HG03025 (cell line): ENCODE results near the gene NAV2.

Experiments used
- ATAC-seq: cut with Tn5 transposase; IDR thresholded peaks from one replicate; pipeline ENCODE4 v1.9.1; 2021; ENCODE audit warnings: mild to moderate bottlenecking, moderate library complexity; ENCODE audit not compliant: unreplicated experiment, low FRiP score

The NAV2 gene

DNA sequence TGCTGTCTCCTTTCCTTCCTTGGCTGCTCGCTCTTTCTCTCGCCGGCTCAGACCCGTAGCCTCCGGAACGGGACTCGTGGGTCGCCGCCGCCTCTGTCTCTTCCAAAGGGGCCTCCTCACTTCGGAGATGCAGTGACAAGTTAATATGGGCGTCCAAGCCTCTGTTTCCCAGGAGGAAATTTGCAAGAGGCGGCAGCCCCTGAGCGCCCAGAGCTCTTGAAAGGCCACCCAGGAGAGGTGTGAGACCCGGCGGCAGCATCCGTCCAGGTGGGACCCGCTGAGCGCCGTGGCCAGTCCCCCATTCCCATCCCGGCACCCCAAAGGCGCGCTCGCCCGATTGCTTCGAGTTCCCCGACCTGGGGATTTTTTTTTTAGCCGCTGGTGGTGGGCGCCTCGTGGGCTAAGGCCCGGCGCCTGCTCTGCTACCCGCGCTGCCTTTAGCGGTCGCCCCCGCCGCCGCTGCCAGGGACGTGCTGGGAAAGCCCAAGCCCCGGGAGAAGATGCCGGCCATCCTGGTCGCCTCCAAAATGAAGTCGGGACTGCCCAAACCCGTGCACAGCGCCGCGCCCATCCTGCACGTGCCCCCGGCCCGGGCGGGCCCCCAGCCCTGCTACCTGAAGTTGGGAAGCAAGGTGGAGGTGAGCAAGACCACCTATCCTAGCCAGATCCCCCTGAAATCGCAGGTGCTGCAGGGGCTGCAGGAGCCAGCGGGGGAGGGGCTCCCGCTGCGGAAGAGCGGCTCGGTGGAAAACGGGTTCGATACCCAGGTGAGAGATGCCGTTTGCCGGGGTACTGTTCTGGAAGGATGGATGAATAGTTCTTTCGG lies 772 bp downstream of the NAV2 start:
- peak; percentile 10 for ATAC-seq

- no peak for ATAC-seq
Observed at GRCh38 chr11:19714022-19714386, 1.4 kb downstream of the NAV2 start.

GRCh38 chr11:19714387-19715363 lies 2.0 kb downstream of the NAV2 start:
- no peak for ATAC-seq

GRCh38 chr11:19715373-19715772 lies 2.7 kb downstream of the NAV2 start:
- no peak for ATAC-seq

DNA sequence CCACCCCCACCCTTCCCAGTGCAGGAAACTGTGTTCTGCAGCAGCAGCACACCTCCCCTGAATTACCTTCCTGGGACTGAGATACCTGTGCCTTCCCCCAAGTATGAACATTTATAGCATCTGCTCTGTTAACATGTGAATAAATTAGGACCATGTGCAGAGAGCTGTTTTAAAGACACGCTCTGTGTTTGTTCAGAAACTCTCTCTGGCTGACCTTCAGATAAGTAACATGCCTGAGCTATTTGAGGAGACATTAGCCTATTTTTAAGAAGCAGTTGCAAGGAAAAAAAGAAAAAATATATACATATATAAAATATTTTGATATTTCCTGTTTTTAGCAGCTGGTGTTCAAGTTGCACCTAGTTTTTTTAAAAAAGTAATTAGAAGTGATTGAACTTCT lies 5.4 kb downstream of the NAV2 start:
- ATAC-seq: no peak

- no peak for ATAC-seq
Observed at GRCh38 chr11:19718951-19719350, 6.3 kb downstream of the NAV2 start.

DNA sequence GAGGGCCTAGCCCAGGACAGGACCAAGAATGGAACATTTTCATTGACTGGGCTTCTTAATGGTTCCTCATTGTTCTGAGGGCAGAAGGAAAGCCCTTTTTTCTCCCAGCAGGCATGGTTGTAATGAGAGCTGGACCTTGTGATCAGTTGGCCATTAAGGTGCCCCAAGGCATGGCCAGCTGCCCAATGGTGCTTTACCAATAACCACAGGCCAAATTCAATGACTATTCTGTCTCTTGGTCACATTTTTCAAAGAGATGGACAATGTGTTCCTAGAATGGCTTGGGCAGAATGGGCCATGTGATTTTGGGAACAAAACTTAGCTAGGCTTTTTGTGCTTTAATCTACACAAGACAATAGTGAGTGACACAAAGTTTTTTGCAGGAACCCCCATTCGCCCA lies 7.3 kb downstream of the NAV2 start:
- no peak for ATAC-seq

- ATAC-seq: no peak
Observed at GRCh38 chr11:19721176-19721575, 8.5 kb downstream of the NAV2 start.

- no peak for ATAC-seq
Observed at GRCh38 chr11:19722702-19723101, 10.1 kb downstream of the NAV2 start.

GRCh38 chr11:19723572-19724342 lies 11.1 kb downstream of the NAV2 start:
- no peak for ATAC-seq

DNA sequence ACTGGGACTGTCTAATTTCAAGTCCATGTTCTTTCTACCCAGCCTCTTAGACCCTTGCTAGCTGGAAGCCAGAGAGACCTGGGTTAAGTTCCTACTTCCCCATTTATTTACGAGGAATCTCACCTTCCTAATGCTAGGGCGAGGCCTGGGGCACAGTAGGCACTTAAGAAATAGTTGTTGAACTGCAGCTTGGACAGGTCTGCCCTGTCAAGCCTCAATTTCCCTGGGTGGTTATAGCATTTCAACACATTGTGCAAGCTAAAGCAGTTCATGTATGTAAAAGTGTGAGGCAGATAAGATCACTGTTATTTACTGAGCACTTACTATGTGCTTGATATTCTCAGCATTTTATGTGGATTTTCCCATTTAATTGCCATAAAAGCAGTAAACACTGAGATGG lies 12.1 kb downstream of the NAV2 start:
- ATAC-seq: no peak

DNA sequence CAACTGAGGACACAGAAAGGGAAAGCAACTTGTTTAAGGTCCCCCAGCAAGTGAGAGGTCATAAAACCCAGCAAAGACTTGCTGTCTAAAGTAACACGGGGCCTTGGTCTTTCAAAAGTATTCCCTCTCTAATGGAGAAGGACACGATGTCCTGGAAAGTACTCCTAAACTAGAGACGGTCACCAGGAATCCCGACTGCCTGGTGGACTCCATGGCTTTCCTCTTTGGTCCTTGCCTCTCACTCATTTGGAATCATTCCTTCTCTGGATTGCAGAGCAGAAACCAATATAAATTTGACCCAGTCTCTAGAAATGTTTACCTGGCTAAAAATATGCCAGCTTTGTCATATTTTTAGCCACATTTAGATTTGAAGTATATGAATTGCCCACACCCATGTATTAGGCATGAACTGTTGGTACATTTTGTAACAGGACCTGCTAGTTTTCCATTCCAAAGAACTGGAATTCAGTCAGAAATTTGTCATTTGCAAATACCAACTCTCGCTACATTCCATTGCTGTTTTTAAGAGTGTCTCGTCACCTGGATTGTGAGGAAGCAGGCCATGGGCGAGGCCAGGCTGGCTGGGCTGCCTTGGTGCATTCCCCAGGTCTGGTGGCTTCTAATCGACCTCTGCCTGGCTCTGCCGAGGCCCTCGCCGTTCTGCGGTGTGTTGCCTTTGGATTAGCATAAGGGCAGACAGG lies 12.9 kb downstream of the NAV2 start:
- no peak for ATAC-seq

DNA sequence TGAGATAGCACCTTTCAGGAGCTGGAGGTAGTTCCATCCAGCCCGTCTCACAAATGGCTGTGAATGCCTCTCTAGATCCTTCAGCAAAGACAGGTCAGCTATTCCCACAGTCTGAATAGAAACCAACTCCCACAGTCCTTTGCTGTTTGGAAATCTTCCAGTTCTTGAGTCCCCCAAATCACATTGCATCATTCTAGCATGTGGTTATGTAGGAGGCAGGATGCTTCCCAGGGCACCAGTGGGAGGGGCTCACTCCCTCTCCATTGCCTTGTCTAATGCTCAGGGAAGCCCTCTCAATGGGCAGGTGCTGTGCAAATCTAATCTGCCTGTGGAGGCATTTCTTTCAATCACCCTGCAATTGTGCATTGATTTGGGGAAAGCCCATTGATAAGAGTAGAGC lies 14.6 kb downstream of the NAV2 start:
- no peak for ATAC-seq

GRCh38 chr11:19728436-19728835 lies 15.8 kb downstream of the NAV2 start:
- ATAC-seq: no peak

DNA sequence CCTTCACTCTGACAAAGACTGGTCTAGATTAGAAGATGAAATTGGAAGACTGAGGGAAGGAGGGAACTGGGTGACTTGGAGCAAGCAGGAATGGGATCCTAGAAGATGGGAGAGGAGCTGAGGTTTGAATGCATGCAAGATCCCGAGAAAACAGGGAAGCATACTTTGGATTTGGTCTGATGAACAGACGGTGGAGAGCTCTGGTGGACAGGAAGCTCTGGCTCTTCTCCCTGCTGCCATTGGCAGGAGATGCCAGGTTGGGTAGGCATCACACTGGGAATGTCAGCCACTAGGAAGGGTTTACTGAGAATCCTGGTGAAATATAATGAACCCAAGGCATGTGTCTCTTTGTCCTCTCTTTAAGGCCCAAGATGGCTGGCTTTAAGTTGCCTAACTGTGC lies 16.5 kb downstream of the NAV2 start:
- ATAC-seq: no peak

DNA sequence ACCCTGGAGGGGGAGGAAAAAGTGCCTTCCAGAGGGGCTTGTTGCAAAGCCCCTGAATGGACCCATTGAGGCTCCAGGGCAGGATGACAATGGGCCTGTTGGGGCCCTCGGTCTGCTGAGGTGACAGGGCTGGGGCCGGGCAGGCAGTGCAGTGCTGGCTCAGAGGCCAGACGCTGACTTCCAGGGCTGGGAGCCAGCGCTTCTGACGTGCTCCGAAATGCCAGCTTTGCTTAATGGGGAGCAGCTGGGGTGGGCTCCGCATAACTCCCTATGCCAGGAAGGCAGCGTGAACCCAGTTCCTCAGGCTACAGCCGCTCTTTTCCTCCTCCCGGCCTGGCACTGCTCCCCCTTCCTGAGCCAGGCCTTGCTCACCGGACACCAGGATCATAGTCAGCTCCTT lies 17.7 kb downstream of the NAV2 start:
- no peak for ATAC-seq

DNA sequence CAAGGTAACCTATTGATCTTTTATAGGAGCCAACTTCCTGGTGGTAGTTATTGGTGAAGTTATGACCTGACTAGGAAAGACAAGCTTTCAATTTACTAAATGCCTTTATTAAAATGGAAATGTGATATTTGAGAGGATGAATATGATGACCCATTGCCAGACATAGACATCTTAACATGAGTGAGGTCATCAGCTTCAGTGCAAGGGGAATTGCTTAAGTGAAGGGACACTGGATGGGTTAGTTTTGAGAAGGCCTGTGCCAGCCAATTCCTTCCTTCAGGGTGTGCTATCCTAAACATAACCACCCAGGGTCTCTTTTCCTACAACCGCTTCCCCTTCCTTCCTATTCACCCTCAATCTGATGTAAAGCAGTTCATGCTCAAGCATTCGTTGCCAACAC lies 21.5 kb downstream of the NAV2 start:
- ATAC-seq: no peak

- ATAC-seq: no peak
Observed at GRCh38 chr11:19735157-19735908, 22.7 kb downstream of the NAV2 start.

DNA sequence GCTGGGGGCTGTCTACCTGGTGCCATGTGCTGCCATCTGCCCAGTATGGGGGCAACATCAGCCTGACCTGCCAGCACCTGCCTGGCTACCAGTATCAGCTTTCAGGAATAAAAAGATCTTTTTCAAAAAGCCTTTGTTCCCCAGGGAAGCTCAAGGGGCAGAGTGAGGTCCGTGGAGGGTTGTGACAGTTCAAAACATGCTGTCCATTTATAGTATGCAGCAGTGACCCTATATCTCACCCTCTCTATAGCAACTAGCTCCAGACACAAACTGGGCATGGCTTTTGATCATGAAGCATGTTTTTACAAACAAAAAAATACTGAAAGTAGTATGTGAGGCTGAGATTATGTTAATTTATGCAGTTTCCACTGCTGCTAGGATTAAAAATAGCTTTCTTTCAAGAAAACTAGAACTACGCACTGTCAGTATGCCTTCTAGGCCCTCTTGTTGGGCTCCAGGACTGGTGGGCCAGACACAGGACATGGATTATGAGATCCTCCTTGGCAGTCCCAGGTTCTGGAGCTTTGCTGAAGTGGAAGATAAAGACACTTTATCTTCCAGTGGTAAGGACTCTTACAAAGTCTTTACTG lies 23.4 kb downstream of the NAV2 start:
- no peak for ATAC-seq
